HPDE6-E6E7 (cell line): ENCODE data around the gene TNFSF9.

ENCODE experiments used
- DNase-seq: peaks from one replicate; pipeline ENCODE4 v3.0.0; 2011; ENCODE audit warnings: missing footprints; ENCODE audit errors: extremely low spot score

The TNFSF9 gene, protein sequence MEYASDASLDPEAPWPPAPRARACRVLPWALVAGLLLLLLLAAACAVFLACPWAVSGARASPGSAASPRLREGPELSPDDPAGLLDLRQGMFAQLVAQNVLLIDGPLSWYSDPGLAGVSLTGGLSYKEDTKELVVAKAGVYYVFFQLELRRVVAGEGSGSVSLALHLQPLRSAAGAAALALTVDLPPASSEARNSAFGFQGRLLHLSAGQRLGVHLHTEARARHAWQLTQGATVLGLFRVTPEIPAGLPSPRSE

GRCh38 chr19:6530386-6531162 lies at the start of gene TNFSF9:
Gene TNFSF9 (plus strand): TSS chr19:6531026. CDS start chr19:6531037, 11 bp downstream.
- DNase-seq, result peak; percentile 82

DNA sequence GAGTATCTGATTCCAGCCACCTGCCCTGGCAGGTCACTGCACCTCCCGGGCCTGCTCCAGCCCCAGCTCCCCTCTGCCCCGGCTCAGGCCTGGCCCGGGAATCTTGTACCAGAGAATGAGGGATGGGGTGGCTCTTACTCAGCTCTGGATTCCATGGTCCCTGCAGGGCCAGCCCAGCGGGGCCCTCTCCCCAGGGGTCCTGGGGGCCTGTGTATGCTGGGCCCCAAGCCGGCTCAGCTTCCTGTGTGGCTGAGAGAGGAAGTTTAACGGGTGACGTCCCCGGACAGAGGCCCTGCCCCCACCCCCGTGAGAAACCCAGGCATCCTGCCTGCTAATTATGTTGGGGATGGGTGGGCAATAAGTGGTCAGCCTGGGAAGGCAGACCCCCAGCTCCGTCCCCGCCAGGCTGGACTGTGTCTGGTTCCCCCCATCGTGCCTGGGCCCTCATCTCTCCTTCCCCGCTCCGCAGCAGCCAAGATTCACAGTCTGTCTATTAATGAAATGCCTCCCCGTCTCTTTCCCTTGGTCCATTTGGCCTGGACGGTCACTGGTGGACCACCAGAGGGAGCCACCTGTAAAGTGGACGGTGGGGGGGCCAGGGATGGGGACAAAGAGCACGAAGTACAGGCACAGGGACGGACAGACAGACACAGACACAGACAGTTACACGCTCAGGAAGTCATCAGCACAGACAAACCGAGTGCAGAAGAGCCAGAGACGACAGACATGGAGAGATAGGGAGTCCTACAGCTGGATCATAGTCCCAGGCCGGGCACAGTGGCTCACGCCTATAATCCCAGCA lies 49.1 kb upstream of the TNFSF9 start, which contains the start of gene DENND1C:
Gene DENND1C, minus strand, starts transcription at position 247 of the 802 bp plus-strand sequence. Its CDS starts 92 bp downstream, at position 155.
- DNase-seq, result no peak

DNA sequence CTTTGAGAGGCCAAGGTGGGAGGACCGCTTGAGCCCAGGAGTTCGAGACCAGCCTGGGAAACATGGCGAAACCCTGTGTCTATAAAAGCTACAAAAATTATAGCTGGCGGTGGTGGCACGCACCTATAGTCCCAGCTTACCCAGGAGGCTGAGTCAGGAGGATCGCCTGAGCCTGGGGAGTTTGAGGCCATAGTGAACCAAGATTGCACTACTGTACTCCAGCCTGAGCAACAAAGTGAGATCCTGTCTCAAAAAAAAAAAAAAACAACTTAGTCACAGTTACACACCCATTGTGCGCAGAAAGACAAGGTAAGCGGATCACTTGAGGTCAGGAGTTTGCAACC lies 48.5 kb upstream of the TNFSF9 start:
- no peak for DNase-seq

GRCh38 chr19:6483235-6483634 lies 47.6 kb upstream of the TNFSF9 start:
- DNase-seq, result no peak

- no peak for DNase-seq
Measured at GRCh38 chr19:6484230-6484629, 46.6 kb upstream of the TNFSF9 start.

GRCh38 chr19:6484831-6485230 lies 46.0 kb upstream of the TNFSF9 start:
- no peak for DNase-seq

DNA sequence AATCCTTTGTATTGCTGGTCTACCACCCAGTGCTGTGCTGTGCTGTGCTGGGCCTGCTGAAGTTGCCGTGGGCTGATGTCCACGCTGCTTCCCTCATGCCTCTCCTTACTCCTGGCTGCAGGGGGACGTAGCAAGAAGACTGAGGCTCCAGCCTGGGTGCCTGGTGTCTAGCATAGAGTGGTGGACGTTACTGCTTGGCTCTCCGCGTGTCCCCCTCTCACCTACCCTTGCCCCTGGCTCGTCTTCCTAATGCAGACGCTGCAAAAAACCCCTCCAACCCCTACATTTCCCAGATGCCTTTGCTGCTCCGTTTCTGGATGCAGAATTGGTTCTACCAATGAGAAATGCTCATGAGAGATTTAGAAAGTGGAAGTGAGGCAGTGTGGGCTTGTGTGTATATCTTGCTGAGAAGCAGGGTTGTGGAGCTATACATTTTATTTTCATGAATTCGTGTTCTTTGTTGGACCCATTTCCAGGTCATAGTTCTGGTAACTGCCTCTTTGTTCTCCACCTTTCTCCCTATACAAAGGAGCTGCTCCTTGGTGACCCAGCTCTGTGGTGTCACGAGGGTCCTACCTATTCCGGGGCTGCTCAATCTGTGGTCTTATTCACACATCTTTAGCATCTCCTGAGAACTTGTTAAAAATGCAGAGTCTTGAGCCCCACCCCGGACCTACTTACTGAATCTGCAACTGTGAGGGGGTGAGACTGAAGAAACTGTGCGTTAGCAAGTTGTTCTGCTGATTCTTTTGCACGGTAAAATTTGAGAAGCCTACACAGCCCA lies 41.4 kb upstream of the TNFSF9 start:
- no peak for DNase-seq

DNA sequence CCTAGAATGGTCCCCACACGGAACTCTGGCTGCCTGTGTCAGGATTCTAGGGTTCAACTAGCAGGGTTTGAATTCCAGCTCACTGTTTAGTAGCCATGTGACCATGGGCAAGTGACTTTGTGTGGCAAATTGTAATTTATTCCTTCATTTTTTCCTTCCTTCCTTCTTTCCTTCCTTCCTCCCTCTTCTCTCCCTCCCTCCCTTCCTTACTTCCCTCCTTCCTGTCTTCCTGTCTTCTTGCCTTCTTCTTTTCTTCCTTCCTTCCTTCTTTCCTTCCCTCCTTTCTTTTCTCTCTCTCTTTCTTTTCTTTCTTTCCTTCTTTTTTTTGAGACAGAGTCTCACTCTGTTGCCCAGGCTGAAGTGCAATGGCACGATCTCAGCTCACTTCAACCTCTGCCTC lies 40.7 kb upstream of the TNFSF9 start:
- DNase-seq, result no peak

DNA sequence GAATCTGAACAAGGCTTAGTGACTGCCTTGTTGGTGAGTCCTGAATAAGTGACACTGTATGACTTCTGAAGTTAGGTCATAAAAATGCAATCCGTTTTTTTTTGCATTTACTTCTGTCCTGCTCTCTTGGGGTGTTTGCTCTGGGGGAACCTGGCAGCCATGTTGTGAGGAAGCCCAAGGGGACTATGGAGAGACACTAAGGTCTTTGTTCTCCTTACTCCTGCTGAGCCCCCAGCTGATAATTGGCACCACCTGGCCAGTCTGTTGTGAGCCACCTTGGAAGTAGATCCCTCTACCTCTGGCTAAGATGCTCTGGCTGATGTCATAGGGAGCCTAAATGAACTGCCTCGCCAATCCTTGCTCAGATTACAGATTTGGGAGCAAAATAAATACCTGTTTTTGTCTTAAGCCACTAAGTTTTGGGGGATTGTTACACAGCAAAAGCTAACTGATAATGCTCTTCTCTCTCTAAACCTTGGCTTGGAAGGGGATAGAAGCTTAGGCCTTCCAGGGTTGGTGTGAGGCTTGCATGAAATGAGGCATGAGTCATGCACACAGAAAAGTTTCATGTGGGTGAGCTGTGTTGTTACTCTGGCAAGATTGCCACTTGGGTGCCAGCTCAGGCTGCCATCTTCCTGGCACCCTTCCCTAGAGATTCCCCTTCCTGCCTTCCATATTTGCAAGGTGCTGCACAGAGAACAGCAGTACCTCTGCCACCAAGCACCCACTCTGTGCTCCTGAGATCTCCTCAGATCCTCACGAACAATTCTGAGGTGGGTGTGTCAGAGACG lies 38.8 kb upstream of the TNFSF9 start:
- DNase-seq, result no peak

DNA sequence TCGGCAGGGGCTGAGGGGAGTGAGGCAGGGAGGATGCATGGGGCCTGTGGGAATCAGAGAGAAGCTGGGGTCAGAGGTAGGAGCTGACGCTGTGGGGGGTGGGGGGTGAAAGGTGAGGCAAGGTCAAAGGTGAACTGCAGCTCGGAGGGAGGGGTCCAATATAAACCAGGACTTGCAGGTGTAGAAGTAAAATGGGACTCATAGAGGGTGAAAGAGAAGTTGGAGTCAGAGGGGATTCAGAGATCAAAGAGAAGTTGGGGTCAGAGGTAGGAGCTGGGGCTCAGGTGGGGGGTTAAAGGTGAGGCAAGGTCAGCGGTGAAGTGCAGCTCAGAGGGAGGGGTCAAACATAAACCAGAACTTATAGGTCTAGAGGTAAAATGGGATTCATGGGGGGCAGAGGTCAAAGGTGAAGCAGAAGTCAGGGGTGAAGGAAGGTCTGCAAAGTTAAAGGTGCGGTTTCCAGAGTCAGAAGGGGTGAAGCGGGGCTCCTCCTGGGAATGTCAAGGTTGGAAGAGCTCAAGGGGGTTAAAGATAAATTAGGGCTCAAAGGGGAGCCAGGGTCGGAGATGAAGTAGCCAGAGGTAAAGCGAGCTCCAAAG lies 36.3 kb upstream of the TNFSF9 start:
- DNase-seq, result no peak

- no peak for DNase-seq
Measured at GRCh38 chr19:6495947-6496346, 34.9 kb upstream of the TNFSF9 start.

DNA sequence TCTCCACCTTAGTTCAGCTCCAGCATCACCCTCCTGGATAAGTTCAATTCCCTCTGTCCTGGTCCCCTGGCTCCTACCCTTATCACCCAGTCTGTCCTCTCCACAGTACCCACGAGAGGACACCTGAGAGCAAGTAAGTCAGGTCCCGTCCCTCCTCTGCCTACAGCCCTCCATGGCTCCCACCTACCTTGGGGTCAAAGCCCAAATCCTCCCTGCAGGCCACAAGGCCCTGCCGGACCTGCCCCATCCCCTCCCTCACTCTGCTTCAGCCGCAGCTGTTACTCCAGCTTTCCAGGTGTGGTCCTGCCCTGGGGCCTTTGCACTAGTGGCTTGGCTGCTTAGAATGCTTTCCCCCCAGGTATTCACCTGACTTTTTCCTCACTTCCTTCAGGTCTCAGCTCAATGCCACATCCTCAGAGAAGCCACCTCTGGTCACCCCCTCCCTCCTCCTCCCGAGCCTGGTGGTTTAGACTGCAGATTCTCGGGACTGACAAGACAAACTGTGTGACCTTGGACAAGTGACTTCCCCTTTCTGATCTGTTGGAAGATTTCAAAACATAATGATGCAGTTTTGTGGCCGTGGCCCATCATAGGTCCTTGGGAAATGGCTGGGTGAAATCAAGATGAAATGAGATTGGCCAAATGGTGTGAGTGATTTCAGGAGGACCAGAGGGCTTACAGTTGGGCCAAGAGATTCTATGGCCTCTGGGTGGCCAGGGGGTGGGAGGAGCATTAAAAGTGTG lies 32.4 kb upstream of the TNFSF9 start:
- no peak for DNase-seq

- no peak for DNase-seq
Measured at GRCh38 chr19:6499052-6499790, 31.6 kb upstream of the TNFSF9 start.

- DNase-seq, result no peak
Measured at GRCh38 chr19:6500837-6501739, 29.7 kb upstream of the TNFSF9 start.

DNA sequence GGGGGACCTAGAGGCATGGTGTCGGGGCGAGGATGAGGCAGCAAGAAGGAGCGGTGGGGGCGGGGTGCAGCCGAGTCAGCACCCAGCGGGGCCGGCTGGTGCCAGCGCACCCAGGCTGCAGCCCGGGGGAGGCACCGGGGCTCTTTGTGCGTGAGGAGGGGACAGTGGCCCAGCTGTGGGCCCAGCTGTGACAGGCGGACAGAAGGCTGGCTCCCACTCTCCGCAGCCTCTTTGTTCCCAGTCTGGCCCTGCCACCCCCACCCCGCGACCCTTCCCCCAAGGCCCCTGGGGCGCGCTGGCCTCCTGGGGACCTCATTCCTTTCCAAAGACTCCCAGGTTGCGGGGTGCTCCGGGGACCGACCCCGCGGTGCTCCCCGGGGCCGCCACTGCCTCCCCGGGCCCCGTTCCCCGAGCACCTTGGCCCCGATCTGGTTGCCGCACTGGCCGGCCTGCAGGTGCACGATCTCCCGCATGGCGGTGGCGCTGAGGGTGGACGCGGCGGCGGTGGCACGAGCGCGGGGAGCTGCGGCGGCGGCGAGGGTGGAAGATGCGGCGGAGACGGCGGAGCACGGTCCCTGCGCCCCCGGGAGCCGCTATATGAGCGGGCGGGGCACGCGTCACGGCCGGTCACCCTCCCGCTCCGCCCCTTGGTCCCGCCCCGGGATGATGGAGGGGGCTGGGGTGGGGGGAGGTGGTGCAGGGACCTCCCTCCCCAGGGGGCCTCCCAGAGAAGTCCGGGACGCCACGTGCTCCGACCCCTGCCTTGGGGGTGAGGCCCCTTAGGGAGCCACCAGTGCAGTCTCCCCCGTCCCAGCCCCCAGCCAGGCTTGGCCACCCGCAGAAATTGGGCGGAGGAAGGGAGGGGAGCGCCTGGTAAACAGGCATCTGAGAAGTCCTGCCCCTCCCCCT lies 28.8 kb upstream of the TNFSF9 start, which contains the start of gene TUBB4A:
Gene TUBB4A, minus strand, starts transcription at position 570 of the 909 bp plus-strand sequence. Its CDS starts 97 bp downstream, at position 473.
- no peak for DNase-seq

- DNase-seq, result no peak
Measured at GRCh38 chr19:6503407-6504201, 27.2 kb upstream of the TNFSF9 start.
